ENCODE data around the gene PEX26.
"Not testable (repeated sequence)": the region's sequence is repeated elsewhere in the genome, so short reads cannot be mapped to it uniquely, and the experiment has no call there.

The PEX26 gene

DNA sequence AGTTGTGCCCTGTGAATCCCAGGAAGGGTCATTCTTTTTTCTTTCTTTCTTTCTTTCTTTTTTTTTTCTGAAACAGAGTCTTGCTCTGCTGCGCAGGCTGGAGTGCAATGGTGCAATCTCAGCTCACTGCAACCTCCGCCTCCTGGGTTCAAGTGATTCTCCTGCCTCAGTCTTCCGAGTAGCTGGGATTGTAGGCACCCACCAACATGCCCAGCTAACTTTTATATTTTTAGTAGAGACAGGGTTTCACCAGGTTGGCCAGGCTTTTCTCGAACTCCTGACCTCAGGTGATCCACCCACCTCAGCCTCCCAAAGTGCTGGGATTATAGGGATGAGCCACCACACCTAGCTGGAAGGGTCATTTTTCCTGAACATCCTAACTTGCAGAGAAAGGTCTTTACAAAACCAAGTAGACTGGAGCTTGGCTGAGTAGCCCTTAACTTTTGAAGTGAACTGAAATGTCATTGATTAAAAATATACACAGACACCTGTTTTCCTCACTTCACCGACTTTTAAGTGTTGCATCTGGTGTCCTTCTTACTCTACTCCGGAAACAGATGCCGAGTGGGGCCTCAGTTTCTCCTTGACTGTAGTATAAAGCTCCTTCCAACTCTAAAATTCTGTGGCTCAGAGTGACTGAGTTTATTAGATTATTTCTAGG lies 6.4 kb upstream of the PEX26 start:
- not testable (repeated sequence) for DNase-seq (ENCODE audit: low read depth in 2 of 2, low spot score in 1 of 2)

DNA sequence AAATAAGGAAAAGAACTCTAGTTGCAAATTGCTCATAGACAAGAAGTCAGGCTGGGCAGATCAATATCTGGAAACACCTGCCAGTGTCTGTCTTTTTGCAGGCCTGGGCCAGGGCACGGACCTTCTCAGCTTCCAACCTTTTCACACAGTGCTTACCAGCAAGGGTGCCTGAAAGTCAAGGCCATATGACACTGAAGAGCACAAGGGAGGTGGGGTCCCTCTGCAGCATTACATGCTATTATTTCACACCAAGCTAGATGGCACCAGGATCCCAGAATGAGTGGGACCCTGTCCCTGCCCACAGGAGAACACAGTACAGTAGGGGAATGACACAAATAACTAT lies 5.9 kb upstream of the PEX26 start:
- no peak for DNase-seq (ENCODE audit: low read depth in 2 of 2, low spot score in 1 of 2)

GRCh38 chr22:18073467-18073866 lies 4.3 kb upstream of the PEX26 start:
- no peak for DNase-seq (ENCODE audit: low read depth in 2 of 2, low spot score in 1 of 2)

DNA sequence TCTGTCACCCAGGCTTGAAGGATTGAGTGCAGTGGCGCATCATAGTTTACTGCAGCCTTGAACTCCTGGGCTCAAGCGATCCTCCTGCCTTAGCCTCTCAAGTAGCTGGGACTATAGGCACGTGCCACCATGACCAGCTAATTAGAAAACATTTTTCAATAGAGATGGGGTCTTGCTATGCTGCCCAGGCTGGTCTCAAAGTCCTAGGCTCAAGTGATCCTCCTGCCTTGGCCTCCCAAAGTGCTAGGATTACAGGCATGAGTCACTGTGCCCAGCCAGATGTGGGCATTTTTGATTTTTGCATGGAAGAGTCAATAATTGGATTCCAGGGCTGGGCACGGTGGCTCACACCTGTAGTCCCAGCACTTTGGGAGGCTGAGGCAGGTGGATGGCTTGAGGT lies 3.9 kb upstream of the PEX26 start:
- DNase-seq (ENCODE audit: low read depth in 2 of 2, low spot score in 1 of 2): not testable (repeated sequence)

GRCh38 chr22:18075101-18075719 lies 2.6 kb upstream of the PEX26 start:
- DNase-seq (ENCODE audit: low read depth in 2 of 2, low spot score in 1 of 2): no peak

- no peak for DNase-seq (ENCODE audit: low read depth in 2 of 2, low spot score in 1 of 2)
Observed at GRCh38 chr22:18075720-18076497, 1.9 kb upstream of the PEX26 start.

DNA sequence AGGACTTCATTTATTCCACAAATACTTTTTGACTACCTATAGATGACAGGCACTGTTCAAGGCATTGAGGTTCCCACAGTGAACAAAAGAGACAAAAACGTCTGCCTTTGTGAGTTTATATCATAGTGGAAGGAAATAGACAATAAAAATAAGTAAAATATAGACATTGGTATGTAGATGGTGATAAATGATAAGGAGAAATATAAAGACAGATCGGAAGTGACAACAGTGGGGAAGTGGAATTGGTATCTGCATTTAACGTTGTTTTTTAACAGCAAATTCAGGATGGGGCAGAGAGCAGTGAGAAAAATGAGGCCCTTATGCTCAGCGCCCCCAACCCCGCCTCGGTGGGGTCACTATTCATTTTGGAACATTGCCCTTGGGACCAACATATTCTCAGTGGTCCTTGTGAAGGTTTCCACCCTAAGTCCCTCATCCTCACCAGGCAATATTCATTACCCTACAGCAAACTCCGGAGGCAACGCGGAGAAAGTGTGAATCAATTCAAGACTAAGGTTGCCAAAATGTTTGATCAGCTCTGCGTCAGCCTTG lies 627 bp upstream of the PEX26 start:
- DNase-seq (ENCODE audit: low read depth in 2 of 2, low spot score in 1 of 2): no peak

DNA sequence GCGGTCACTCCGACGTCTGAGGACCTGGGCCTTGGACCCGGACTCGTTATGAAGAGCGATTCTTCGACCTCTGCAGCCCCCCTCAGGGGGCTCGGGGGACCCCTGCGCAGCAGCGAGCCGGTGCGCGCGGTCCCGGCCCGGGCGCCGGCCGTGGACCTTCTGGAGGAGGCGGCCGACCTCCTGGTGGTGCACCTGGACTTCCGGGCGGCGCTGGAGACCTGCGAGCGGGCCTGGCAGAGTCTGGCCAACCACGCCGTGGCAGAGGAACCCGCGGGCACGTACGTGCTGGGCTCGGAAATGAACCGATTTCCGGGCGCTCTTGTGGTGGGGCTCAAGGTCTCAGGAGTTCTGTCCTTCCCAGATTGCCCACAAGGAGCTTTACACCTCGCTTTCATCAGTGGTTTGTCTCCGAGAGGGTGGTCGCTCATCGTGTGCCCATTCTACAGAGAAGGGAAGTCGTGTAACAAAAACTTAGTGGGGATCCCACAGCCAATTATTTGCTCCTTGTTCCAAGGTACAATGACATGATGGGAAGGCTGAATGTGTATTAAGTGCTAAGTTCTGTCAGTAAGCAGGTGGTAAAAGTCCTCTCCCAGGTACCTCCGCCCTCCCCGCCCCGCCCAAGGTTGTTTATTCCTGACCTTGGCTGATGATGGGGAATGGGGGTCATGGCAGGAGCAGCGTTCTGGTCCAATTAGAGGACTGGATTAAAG lies 695 bp downstream of the PEX26 start:
- DNase-seq (ENCODE audit: low read depth in 2 of 2, low spot score in 1 of 2): no peak

GRCh38 chr22:18079706-18080233 lies 2.0 kb downstream of the PEX26 start:
- no peak for DNase-seq (ENCODE audit: low read depth in 2 of 2, low spot score in 1 of 2)

DNA sequence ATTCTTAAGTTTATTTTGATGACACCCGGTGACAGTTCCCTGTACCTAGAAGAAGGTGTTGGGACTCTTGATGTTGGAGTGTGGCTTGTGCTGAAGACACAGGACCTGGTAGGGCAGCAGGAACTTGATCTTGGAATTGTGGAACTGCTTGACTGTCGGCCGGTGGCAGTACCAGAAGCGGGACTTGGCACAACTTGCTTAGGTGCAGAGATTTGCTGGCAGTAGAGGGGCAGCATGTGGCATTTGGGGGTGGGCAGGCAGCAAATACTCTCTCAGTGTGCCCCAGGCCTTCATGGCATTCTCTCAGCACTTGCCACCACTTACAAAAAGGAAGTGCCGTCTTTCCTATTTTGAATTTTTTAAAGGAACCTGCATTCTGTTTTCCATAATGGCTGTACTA lies 3.6 kb downstream of the PEX26 start:
- no peak for DNase-seq (ENCODE audit: low read depth in 2 of 2, low spot score in 1 of 2)

DNA sequence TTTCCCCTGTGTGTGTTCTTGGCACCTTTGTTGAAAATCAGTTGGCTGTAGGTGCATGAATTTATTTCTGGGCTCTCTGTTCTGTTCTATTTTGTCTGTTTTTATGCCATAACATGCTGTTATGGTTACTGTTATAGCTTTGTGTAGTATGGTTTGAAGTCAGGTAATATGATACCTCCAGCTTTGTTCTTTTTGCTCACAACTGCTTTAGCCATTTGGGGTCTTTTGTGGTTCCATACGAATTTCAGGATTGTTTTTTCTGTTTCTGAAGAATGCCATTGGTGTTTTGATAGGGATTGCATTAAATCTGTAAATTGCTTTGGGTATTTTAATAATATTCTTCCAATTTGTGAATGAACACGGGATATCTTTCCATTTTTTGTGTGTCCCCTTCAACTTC lies 4.7 kb downstream of the PEX26 start:
- no peak for DNase-seq (ENCODE audit: low read depth in 2 of 2, low spot score in 1 of 2)

DNA sequence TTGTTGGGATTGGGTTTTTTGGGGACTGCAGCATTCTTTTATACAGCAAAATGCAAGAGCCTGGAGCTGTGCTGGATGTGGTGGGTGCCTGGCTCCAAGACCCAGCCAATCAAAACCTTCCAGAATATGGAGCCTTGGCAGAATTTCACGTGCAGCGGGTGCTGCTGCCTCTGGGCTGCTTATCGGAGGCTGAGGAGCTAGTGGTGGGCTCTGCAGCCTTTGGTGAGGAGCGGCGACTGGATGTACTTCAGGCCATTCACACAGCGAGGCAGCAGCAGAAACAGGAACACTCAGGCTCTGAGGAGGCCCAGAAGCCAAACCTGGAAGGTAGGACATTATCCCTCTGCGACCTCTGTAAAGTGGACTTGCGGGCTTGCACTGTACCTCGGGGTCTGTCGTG lies 5.6 kb downstream of the PEX26 start:
- no peak for DNase-seq (ENCODE audit: low read depth in 2 of 2, low spot score in 1 of 2)

GRCh38 chr22:18085188-18085587 lies 7.4 kb downstream of the PEX26 start:
- DNase-seq (ENCODE audit: low read depth in 2 of 2, low spot score in 1 of 2): no peak

DNA sequence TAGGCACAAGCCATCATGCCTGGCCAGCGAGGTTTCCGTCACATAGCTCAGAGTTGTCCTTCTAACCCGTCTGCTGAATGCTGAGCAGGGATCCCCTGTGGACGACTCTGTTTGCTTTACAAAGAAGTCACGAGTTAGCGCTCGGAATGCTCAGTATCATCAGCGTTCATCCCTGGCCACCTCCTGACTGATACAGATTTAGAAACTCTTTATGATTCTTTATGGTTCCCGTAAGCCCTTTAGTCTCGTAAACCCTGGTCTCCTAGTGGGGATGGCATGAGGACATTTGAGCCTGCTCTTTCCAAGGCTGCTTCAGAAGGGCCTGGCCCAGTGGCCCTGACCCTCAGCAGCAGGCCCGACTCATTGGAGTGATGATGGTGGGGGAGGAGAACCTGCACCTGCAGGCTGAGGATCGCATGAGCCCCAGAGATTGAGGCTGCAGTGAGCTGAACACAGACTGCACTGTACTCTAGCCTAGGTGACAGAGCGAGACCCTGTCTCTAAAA lies 9.6 kb downstream of the PEX26 start:
- no peak for DNase-seq (ENCODE audit: low read depth in 2 of 2, low spot score in 1 of 2)

DNA sequence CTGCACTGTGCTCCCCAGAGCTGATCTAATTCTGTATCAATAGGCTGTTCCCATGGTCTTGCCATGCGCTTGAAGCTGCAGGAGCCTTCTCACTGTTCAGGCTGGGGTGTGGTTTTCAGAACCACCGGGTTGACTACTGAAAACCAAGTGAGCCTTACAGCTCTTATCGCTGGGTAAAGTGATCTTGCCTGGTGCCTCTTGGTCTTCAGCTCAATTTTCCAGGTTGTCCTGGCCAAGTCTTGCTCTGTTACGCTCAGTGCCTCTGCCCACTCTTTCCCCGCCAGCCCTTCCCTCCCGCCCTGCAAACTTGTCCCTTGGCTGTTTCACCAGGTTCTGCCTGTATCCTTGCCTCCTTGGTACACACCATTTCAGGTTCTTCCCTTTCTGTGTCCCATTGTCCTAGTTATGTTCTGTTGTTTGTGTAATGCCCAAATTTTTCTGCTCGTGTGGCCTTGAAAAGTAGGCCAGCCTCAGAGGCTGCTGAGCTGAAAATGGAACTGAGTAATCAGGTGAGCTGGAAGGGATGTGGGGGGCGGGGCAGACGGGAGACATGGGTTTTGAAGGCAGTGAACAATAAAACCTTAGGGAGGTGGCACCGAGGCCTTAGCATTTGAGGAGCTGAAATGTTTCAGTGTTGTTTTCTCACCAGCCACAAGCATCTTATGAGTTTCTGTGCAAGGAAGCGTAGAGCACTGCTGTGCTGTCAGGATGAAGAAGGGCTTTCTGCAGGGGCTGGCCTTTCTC lies 11.2 kb downstream of the PEX26 start:
- DNase-seq (ENCODE audit: low read depth in 2 of 2, low spot score in 1 of 2): no peak

DNA sequence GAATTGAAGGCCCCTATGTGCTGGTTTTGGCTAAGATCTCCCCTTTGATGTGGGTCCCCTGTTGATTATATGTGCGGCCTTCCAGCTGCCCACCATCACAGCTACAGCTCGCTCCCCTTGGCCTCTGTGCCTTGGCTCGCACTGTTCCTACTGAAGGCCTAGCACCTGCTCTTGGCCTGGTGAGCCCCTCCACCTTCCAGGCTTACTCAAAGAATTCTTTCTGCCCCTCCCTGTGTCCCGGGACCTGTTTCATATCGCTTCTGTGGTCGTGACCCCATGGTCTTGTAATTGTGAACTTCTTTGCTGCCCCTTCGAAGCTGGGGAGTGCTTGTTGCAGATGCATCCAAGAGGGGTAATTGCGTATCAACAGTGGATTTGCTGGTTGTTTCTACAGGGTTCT lies 12.5 kb downstream of the PEX26 start:
- no peak for DNase-seq (ENCODE audit: low read depth in 2 of 2, low spot score in 1 of 2)

GRCh38 chr22:18091478-18091877 lies 13.7 kb downstream of the PEX26 start:
- no peak for DNase-seq (ENCODE audit: low read depth in 2 of 2, low spot score in 1 of 2)

- no peak for DNase-seq (ENCODE audit: low read depth in 2 of 2, low spot score in 1 of 2)
Observed at GRCh38 chr22:18091916-18092526, 14.2 kb downstream of the PEX26 start.

DNA sequence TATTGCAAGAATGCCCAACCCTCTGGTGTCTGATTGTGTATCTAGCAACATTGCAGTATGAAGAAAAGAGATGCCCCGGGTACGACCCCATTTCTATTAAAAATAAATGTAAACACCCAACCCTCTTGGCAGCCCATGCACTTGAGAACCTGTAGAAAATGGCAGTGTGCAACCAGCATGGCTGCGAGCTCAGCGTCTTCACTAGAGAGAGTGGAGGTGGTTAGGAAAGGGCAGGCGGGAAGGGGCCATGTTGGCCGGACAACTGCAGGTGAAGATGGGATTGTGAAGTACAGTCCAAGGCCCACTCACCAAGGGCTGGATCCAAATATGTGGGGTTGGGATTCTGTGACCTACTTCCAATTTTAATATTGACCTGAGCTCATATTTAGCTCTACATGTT lies 15.9 kb downstream of the PEX26 start:
- no peak for DNase-seq (ENCODE audit: low read depth in 2 of 2, low spot score in 1 of 2)

Measured in stimulated activated CD8-positive, alpha-beta memory T cell treated with anti-CD3 and anti-CD28 coated beads, Interleukin-4, amount 100 ng/mL, for 4 hours (primary cell).